GM19395 (cell line): ENCODE data around the gene SBF2.
"Not testable (repeated sequence)": the region's sequence is repeated elsewhere in the genome, so short reads cannot be mapped to it uniquely, and the experiment has no call there.

Source experiments
- ATAC-seq: cut with Tn5 transposase; IDR thresholded peaks from one replicate; pipeline ENCODE4 v1.9.1; 2021; ENCODE audit warnings: mild to moderate bottlenecking, moderate library complexity; ENCODE audit not compliant: unreplicated experiment

SBF2 gene

GRCh38 chr11:10205928-10206327 is 88.1 kb downstream of the SBF2 start:
- ATAC-seq = no peak

- no peak for ATAC-seq
Measured at GRCh38 chr11:10204021-10204420, 90.0 kb downstream of the SBF2 start.

- no peak for ATAC-seq
Measured at GRCh38 chr11:10201343-10201742, 92.7 kb downstream of the SBF2 start.

- ATAC-seq = no peak
Measured at GRCh38 chr11:10197091-10197490, 96.9 kb downstream of the SBF2 start.

- ATAC-seq = no peak
Measured at GRCh38 chr11:10192036-10192435, 102.0 kb downstream of the SBF2 start.

GRCh38 chr11:10181811-10182210 is 112.2 kb downstream of the SBF2 start:
- no peak for ATAC-seq

GRCh38 chr11:10164621-10165020 is 129.4 kb downstream of the SBF2 start:
- no peak for ATAC-seq

GRCh38 chr11:10162222-10162621 is 131.8 kb downstream of the SBF2 start:
- no peak for ATAC-seq

GRCh38 chr11:10160350-10160749 is 133.7 kb downstream of the SBF2 start:
- ATAC-seq = no peak

- ATAC-seq = no peak
Measured at GRCh38 chr11:10158461-10158860, 135.6 kb downstream of the SBF2 start.

GRCh38 chr11:10155793-10156490 is 138.1 kb downstream of the SBF2 start:
- no peak for ATAC-seq

GRCh38 chr11:10150800-10151199 is 143.2 kb downstream of the SBF2 start:
- no peak for ATAC-seq

- no peak for ATAC-seq
Measured at GRCh38 chr11:10149553-10149952, 144.5 kb downstream of the SBF2 start.

GRCh38 chr11:10147195-10147594 is 146.8 kb downstream of the SBF2 start:
- ATAC-seq = no peak

- no peak for ATAC-seq
Measured at GRCh38 chr11:10144954-10145353, 149.1 kb downstream of the SBF2 start.

GRCh38 chr11:10139656-10140055 is 154.4 kb downstream of the SBF2 start:
- no peak for ATAC-seq

GRCh38 chr11:10139143-10139542 is 154.9 kb downstream of the SBF2 start:
- no peak for ATAC-seq

GRCh38 chr11:10134975-10135481 is 159.0 kb downstream of the SBF2 start:
- ATAC-seq = no peak

GRCh38 chr11:10134226-10134625 is 159.8 kb downstream of the SBF2 start:
- ATAC-seq = not testable (repeated sequence)

GRCh38 chr11:10133251-10133650 is 160.8 kb downstream of the SBF2 start:
- not testable (repeated sequence) for ATAC-seq

- ATAC-seq = no peak
Measured at GRCh38 chr11:10130875-10131274, 163.1 kb downstream of the SBF2 start.

GRCh38 chr11:10129184-10129583 is 164.8 kb downstream of the SBF2 start:
- not testable (repeated sequence) for ATAC-seq
